Skeletal muscle satellite cell (primary cell): ENCODE measurements around the gene CPNE8.

Source experiments
- H3K27me3 ChIP-seq: 2 replicates; pipeline ENCODE4 v1.7.0; 2013; ENCODE audit warnings: low read length; ENCODE audit not compliant: control insufficient read depth, insufficient read depth
- H3K36me3 ChIP-seq: 2 replicates; pipeline ENCODE4 v1.7.0; 2013; ENCODE audit warnings: mild to moderate bottlenecking, control low read depth, low read length; ENCODE audit not compliant: insufficient read depth
- H3K4me1 ChIP-seq: 2 replicates; pipeline ENCODE4 v1.7.0; 2013; ENCODE audit warnings: low read length; ENCODE audit not compliant: control insufficient read depth, insufficient read depth
- H3K4me2 ChIP-seq: 2 replicates; pipeline ENCODE4 v1.7.0; 2013; ENCODE audit warnings: mild to moderate bottlenecking, low read length
- H3K4me3 ChIP-seq: 2 replicates; pipeline ENCODE4 v1.7.0; 2013; ENCODE audit warnings: low read length
- H3K9ac ChIP-seq: 2 replicates; pipeline ENCODE4 v1.7.0; 2013; ENCODE audit warnings: mild to moderate bottlenecking, low read depth, low read length, moderate library complexity
- H3K9me3 ChIP-seq: replicated peaks from 2 replicates; pipeline ENCODE4 v1.7.0; 2013; ENCODE audit warnings: mild to moderate bottlenecking, control low read depth, low read length

The CPNE8 gene

DNA sequence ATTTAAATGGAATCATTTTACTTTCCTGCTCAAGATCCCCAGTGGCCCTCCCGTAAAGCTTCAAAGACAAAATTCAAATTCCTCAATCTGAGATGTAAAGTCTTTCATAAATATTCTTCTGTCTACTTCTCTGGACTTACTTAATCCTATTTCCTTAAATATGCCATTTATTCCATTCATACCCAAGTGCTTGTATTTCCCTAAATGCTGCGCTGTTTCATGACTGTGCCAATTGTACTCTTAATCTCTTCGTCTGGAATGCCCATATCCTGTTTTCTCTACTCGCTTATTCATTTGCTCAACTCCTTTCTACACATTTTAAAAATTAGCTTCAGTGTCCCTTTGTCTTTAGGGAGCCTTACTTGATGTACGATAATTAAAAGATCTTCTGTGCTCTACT is 280.1 kb downstream of the CPNE8 start:
- H3K9ac ChIP-seq = no peak overlapping the region
- H3K4me3 ChIP-seq = no peak overlapping the region
- H3K4me2 ChIP-seq = no peak overlapping the region
- H3K9me3 ChIP-seq = no peaks in the 10 kb centered on the region
- H3K4me1 ChIP-seq = no peaks in the 10 kb centered on the region
- no peaks in the 10 kb centered on the region for H3K27me3 ChIP-seq
- H3K36me3 ChIP-seq = no peaks in the 10 kb centered on the region

DNA sequence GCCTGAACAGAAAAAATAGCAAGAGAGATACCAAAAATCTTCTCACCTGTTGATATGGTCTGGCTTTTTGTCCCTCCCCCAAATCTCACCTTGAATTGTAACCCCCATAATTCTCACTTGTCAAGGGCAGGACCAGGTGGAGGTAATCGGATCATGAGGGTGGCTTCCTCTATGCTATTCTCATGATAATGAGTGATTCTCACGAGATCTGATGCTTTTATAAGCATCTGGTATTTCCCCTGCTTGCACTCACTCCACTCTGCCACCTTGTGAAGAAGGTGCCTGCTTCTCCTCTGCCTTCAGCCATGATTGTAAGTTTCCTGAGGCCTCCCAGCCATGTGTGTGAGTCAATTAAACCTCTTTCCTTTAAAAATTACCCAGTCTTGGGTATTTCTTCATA is 291.2 kb downstream of the CPNE8 start:
- Histone ChIP-seq H3K9ac (no peak overlapping the region), H3K4me3 (no peak overlapping the region), H3K9me3 (peaks cover 4% of the 10 kb centered on the region), H3K4me2 (no peak overlapping the region), H3K36me3 (no peaks in the 10 kb centered on the region), H3K4me1 (no peaks in the 10 kb centered on the region), H3K27me3 (no peaks in the 10 kb centered on the region)

GRCh38 chr12:38610808-38611350 is 294.5 kb downstream of the CPNE8 start:
- Histone ChIP-seq H3K4me2 (no peak overlapping the region), H3K27me3 (no peaks in the 10 kb centered on the region), H3K9ac (no peak overlapping the region), H3K9me3 (peaks cover 4% of the 10 kb centered on the region), H3K4me3 (no peak overlapping the region), H3K36me3 (no peaks in the 10 kb centered on the region), H3K4me1 (no peaks in the 10 kb centered on the region)

DNA sequence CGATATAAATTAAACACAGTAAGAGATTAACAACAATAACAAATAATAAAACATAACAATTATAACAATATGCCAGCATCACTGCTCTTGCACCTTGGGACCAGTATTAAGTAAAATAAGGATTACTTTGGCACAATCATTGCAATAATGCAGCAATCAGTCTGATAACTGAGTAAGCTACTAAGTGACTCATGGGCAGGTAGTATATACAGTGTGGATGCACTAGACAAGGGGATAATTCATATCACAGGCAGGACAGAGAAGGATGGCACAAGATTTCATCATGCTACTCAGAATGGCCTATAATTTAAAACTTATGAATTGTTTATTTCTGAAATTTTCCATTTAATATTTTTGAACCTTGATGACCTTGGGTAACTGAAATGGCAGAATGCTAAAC is 298.1 kb downstream of the CPNE8 start:
- no peak overlapping the region for H3K4me3 ChIP-seq
- no peak overlapping the region for H3K9ac ChIP-seq
- H3K4me1 ChIP-seq = no peaks in the 10 kb centered on the region
- no peaks in the 10 kb centered on the region for H3K27me3 ChIP-seq
- no peaks in the 10 kb centered on the region for H3K9me3 ChIP-seq
- no peaks in the 10 kb centered on the region for H3K36me3 ChIP-seq
- no peak overlapping the region for H3K4me2 ChIP-seq
